DOHH2 (cell line): ENCODE data around the gene NCAN.

ENCODE experiments used
- EZH2phosphoT487 ChIP-seq: fragments of 200-600 bp; sonication (generic); IDR thresholded peaks from 2 replicates; pipeline ENCODE4 v1.6.1; 2017; ENCODE audit warnings: borderline replicate concordance, mild to moderate bottlenecking, antibody characterized with exemption, low read length, moderate library complexity, mixed read lengths
- TF ChIP-seq, protein P1 (sequence below): fragments of 200-600 bp; sonication (generic); IDR thresholded peaks from one replicate; pipeline ENCODE4 v1.5.1; 2014; ENCODE audit warnings: antibody characterized with exemption, mild to moderate bottlenecking, low read depth, low read length; ENCODE audit not compliant: poor library complexity, severe bottlenecking

- no peak for TF ChIP-seq EZH2phosphoT487
- TF ChIP-seq, protein P1, sequence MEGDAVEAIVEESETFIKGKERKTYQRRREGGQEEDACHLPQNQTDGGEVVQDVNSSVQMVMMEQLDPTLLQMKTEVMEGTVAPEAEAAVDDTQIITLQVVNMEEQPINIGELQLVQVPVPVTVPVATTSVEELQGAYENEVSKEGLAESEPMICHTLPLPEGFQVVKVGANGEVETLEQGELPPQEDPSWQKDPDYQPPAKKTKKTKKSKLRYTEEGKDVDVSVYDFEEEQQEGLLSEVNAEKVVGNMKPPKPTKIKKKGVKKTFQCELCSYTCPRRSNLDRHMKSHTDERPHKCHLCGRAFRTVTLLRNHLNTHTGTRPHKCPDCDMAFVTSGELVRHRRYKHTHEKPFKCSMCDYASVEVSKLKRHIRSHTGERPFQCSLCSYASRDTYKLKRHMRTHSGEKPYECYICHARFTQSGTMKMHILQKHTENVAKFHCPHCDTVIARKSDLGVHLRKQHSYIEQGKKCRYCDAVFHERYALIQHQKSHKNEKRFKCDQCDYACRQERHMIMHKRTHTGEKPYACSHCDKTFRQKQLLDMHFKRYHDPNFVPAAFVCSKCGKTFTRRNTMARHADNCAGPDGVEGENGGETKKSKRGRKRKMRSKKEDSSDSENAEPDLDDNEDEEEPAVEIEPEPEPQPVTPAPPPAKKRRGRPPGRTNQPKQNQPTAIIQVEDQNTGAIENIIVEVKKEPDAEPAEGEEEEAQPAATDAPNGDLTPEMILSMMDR: no peak
Measured at GRCh38 chr19:19263886-19264487, 52.2 kb downstream of the NCAN start.
